GM23248 (cell line): ENCODE measurements around the gene PRKCE. TPM values are rescaled to one million over a fixed set of nuclear protein-coding genes. Genes with fewer than 3 reads are reported as not detected.

Experiments used
- DNase-seq: peaks from one replicate; pipeline ENCODE4 v3.0.0-alpha.2; 2015
- H2AFZ ChIP-seq: fragments of 200-600 bp; sonication (generic); 2 replicates; pipeline ENCODE4 v1.6.1; 2016; ENCODE audit warnings: antibody characterized with exemption
- H3F3A ChIP-seq: fragments of 200-600 bp; sonication (generic); 2 replicates; pipeline ENCODE4 v1.6.1; 2016; ENCODE audit warnings: mild to moderate bottlenecking, antibody characterized with exemption, mixed run types; ENCODE audit not compliant: insufficient read depth
- H3K27ac ChIP-seq: fragments of 200-600 bp; sonication (generic); 2 replicates; pipeline ENCODE4 v1.5.1; 2016; ENCODE audit warnings: mild to moderate bottlenecking
- H3K27me3 ChIP-seq: fragments of 200-600 bp; sonication (generic); replicated peaks from 2 replicates; pipeline ENCODE4 v1.6.1; 2016; ENCODE audit warnings: mild to moderate bottlenecking; ENCODE audit not compliant: insufficient read depth
- H3K36me3 ChIP-seq: fragments of 200-600 bp; sonication (generic); 2 replicates; pipeline ENCODE4 v1.6.1; 2016; ENCODE audit warnings: low read depth, mild to moderate bottlenecking
- H3K4me1 ChIP-seq: fragments of 200-600 bp; sonication (generic); 2 replicates; pipeline ENCODE4 v1.6.1; 2016; ENCODE audit warnings: mild to moderate bottlenecking; ENCODE audit not compliant: insufficient read depth
- H3K4me2 ChIP-seq: fragments of 200-600 bp; sonication (generic); one replicate; pipeline ENCODE4 v1.6.1; 2016; ENCODE audit warnings: mild to moderate bottlenecking; ENCODE audit not compliant: unreplicated experiment
- H3K4me3 ChIP-seq: fragments of 200-600 bp; sonication (generic); 2 replicates; pipeline ENCODE4 v1.5.1; 2016; ENCODE audit warnings: mild to moderate bottlenecking
- H3K79me2 ChIP-seq: fragments of 200-600 bp; sonication (generic); 2 replicates; pipeline ENCODE4 v1.6.1; 2016; ENCODE audit warnings: mild to moderate bottlenecking; ENCODE audit not compliant: insufficient read depth
- H3K9ac ChIP-seq: fragments of 200-600 bp; sonication (generic); 2 replicates; pipeline ENCODE4 v1.6.1; 2016; ENCODE audit warnings: mild to moderate bottlenecking
- H3K9me2 ChIP-seq: fragments of 200-600 bp; sonication (generic); 2 replicates; pipeline ENCODE4 v1.6.1; 2016; ENCODE audit warnings: mixed run types, mild to moderate bottlenecking, moderate library complexity; ENCODE audit not compliant: insufficient read depth
- H3K9me3 ChIP-seq: fragments of 200-600 bp; sonication (generic); one replicate; pipeline ENCODE4 v1.6.1; 2017; ENCODE audit warnings: low read depth
- H4K20me1 ChIP-seq: fragments of 200-600 bp; sonication (generic); 2 replicates; pipeline ENCODE4 v1.6.0; 2016; ENCODE audit not compliant: insufficient read depth
- EZH2 ChIP-seq: fragments of 200-600 bp; sonication (generic); IDR thresholded peaks from 2 replicates; pipeline ENCODE4 v1.6.1; 2018; ENCODE audit warnings: antibody characterized with exemption, mild to moderate bottlenecking; ENCODE audit not compliant: insufficient read depth, poor library complexity, severe bottlenecking
- EZH2phosphoT487 ChIP-seq: fragments of 200-600 bp; sonication (generic); IDR thresholded peaks from 2 replicates; pipeline ENCODE4 v1.6.1; 2018; ENCODE audit warnings: antibody characterized with exemption, moderate library complexity, mild to moderate bottlenecking, low read depth; ENCODE audit not compliant: insufficient read depth
- WGBS, 2 experiments: methylation state at CpG; one replicate each; pipeline ENCODE4 v1.1.6; 2015 to 2017; ENCODE audit warnings: low lambda C conversion rate in 2 of 2, low coverage in 1 of 2; ENCODE audit errors: missing lambda C conversion rate in 2 of 2; 5-methylcytosine and 5-hydroxymethylcytosine counted together
- in situ Hi-C: fragments of 300-500 bp; cut with MboI; formaldehyde crosslinking; loops from 2 replicates; pipeline ENCODE4 v1.15.0; 2020
- polyA plus RNA-seq: library from polyadenylated mRNA; unstranded; fragments of >200 nt; fragmentation: Nextera tagmentation; extraction: Ambion mirVana; gene quantifications from 2 replicates; pipeline ENCODE4 v1.2.1, GENCODE V29; 2016
- total RNA-seq: library from RNA; depleted of rRNA; stranded (reverse); fragments of >200 nt; shearing (Covaris generic); gene quantifications from 2 replicates; pipeline ENCODE4 v1.2.3, GENCODE V29; 2014

PRKCE gene
- total and polyA plus RNA-seq, 2 experiments from 2014 or later: 5.9 to 7.0 TPM

DNA sequence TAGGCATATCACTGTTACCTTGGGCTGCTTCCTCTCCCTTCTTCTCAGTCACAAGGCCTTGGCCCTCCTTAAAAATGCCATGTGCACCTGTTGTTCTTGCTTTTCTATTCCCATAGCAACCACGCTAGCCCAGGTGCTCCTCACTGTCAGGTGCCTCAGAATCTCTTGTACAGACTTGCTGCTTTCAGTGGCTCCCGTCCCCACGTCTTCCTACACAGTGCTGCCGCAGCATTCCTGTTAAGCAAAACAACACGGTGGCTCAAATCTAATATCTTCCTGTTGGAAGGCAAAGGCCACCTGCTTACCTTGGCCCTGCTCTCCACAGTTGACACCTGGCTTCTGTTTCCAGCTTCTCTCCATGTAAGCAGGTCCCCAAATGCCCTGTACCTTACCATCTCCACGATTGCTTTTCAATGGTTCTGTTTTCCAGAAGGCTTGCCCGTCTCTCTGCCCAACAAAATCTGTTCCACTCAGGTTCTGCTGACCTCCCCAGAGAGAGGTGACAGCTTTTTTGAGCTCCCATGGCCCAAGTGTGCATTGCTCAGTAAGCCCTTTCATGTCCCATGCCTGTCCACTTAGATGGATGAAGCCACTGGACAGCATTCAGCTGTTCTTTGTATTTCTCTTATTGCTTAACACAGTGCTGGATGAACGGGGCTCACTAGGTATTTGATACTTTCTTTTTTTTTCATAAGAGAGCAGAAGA is 240.4 kb downstream of the PRKCE start:
- H3K27me3 ChIP-seq: no peaks in the 10 kb centered on the region
- no peaks in the 10 kb centered on the region for H3K9me2 ChIP-seq
- 87 to 89% methylated on average over 8 of the region's 8 CpGs for WGBS, 2 experiments
- no peak for TF ChIP-seq EZH2phosphoT487
- no peak for TF ChIP-seq EZH2
- H4K20me1 ChIP-seq: no peaks in the 10 kb centered on the region
- 0 out of 2 replicates have a peak, but pooled peaks cover 6% of the 10 kb centered on the region for H3F3A ChIP-seq
- H3K36me3 ChIP-seq: no peaks in the 10 kb centered on the region
- no peak overlapping the region for H3K9ac ChIP-seq
- H3K4me1 ChIP-seq: peaks cover 22% of the 10 kb centered on the region
- DNase-seq: no peak
- peaks cover 46% of the 10 kb centered on the region for H3K79me2 ChIP-seq
- H2AFZ ChIP-seq: no peak overlapping the region
- H3K27ac ChIP-seq: no peak overlapping the region
- H3K4me2 ChIP-seq: no peak overlapping the region
- no peak overlapping the region for H3K4me3 ChIP-seq
- H3K9me3 ChIP-seq: no peaks in the 10 kb centered on the region
- in situ Hi-C loops: no loop called here

DNA sequence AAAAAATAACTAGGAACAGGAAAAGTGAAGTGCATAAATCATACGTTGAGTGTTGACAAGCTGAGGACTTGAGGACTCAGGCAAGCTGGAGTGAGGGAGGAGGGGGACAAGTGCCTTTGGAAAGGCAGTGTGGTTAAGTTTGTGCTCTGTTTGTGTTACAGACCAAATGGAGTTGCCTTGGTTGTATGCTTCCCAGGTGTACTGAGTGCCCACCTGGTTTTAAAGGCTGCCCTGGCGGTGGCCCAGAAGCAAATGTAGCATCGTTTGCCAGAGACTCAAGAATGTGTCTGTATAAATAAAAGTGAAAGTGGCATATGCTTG is 240.9 kb downstream of the PRKCE start:
- no peaks in the 10 kb centered on the region for H3K9me3 ChIP-seq
- H3K79me2 ChIP-seq: peaks cover 50% of the 10 kb centered on the region
- in situ Hi-C loops: no loop called here
- H3K36me3 ChIP-seq: no peaks in the 10 kb centered on the region
- TF ChIP-seq EZH2 (no peak), EZH2phosphoT487 (no peak)
- peaks cover 22% of the 10 kb centered on the region for H3K4me1 ChIP-seq
- 50% methylated on average over 3 of the region's 3 CpGs for WGBS, 2 experiments
- H3K27ac ChIP-seq: no peak overlapping the region
- 0 out of 2 replicates have a peak, but pooled peaks cover 6% of the 10 kb centered on the region for H3F3A ChIP-seq
- no peak overlapping the region for H2AFZ ChIP-seq
- no peak overlapping the region for H3K4me3 ChIP-seq
- no peak for DNase-seq
- H3K4me2 ChIP-seq: no peak overlapping the region
- H3K9me2 ChIP-seq: no peaks in the 10 kb centered on the region
- no peaks in the 10 kb centered on the region for H4K20me1 ChIP-seq
- no peak overlapping the region for H3K9ac ChIP-seq
- H3K27me3 ChIP-seq: no peaks in the 10 kb centered on the region

DNA sequence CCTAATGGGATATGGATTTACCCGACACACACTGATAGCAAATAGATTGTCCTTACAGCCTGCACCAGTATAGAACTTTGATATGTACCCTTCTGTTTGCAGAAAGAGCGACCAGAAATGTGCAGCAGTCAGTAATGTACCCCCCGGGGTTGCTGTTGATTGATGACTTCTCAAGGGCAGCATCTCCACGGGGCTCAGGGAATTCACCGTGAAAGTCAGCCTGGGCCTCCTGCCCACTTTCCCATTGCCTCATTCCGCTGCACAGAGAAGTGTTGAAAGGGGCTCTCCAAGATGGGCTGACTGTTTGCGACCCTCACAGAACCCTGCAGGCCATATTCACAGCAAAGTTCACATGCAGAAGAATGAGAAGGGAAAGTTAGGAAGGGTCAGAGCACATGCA is 241.3 kb downstream of the PRKCE start:
- H3K4me1 ChIP-seq: peaks cover 22% of the 10 kb centered on the region
- in situ Hi-C loops: no loop called here

DNA sequence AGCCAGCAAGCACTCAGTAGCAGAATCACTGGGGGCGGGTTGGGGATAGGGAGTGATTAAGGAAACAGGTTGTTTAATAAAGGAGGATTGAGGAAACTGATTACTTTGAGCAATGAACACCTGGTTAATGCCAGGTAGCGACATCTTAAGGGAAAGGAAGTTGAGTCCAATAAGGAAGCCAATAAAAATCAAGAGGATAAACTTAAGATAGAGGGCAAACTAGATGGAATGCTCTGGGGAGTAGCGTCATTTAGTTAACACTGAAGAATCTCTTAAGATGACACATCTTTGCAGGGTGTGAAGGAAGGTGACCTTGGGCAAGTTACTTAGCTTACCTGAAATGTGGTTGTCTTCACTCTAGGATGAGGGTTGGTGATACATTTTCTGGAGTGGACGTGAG is 242.7 kb downstream of the PRKCE start:
- no peaks in the 10 kb centered on the region for H3K36me3 ChIP-seq
- H2AFZ ChIP-seq: no peak overlapping the region
- no peak overlapping the region for H3K4me3 ChIP-seq
- H3K27ac ChIP-seq: no peak overlapping the region
- H3F3A ChIP-seq: 0 out of 2 replicates have a peak, but pooled peaks cover 3% of the 10 kb centered on the region
- H3K9me2 ChIP-seq: no peaks in the 10 kb centered on the region
- in situ Hi-C loops: no loop called here
- no peak overlapping the region for H3K9ac ChIP-seq
- H3K4me2 ChIP-seq: no peak overlapping the region
- no peaks in the 10 kb centered on the region for H4K20me1 ChIP-seq
- 90 to 93% methylated on average over 4 of the region's 4 CpGs for WGBS, 2 experiments
- TF ChIP-seq EZH2 (no peak), EZH2phosphoT487 (no peak)
- H3K4me1 ChIP-seq: peaks cover 10% of the 10 kb centered on the region
- peaks cover 63% of the 10 kb centered on the region for H3K79me2 ChIP-seq
- no peaks in the 10 kb centered on the region for H3K9me3 ChIP-seq
- DNase-seq: no peak
- H3K27me3 ChIP-seq: no peaks in the 10 kb centered on the region

More for the DNA sequence above, 241.3 kb downstream of the PRKCE start:
- no peaks in the 10 kb centered on the region for H3K27me3 ChIP-seq
- peaks cover 53% of the 10 kb centered on the region for H3K79me2 ChIP-seq
- H3K4me3 ChIP-seq: no peak overlapping the region
- DNase-seq: peak; percentile 41
- H2AFZ ChIP-seq: no peak overlapping the region
- H3K9me3 ChIP-seq: no peaks in the 10 kb centered on the region
- no peaks in the 10 kb centered on the region for H3K9me2 ChIP-seq
- WGBS, 2 experiments: 21 to 28% methylated on average over 7 of the region's 7 CpGs
- no peaks in the 10 kb centered on the region for H4K20me1 ChIP-seq
- no peaks in the 10 kb centered on the region for H3K36me3 ChIP-seq
- 0 out of 2 replicates have a peak, but pooled peaks cover 6% of the 10 kb centered on the region for H3F3A ChIP-seq
- TF ChIP-seq EZH2phosphoT487: no peak
- no peak for TF ChIP-seq EZH2
- H3K4me2 ChIP-seq: no peak overlapping the region
- H3K9ac ChIP-seq: no peak overlapping the region
- H3K27ac ChIP-seq: no peak overlapping the region
